HepG2 (cell line): ENCODE results near the gene CFAP69. TPM values are rescaled to one million over a fixed set of nuclear protein-coding genes. Genes with fewer than 3 reads are reported as not detected.

Source experiments
- CHD4 ChIP-seq: fragments of 200-600 bp; sonication (generic); IDR thresholded peaks from 2 replicates; pipeline ENCODE4 v1.7.0; 2017; ENCODE audit warnings: mild to moderate bottlenecking, low read length, borderline replicate concordance
- FOXA1 ChIP-seq, 2 experiments: fragments of 450-650 bp in 1 of 2; sonication (generic) in 1 of 2; formaldehyde crosslinking in 1 of 2; IDR thresholded peaks; 2 replicates each; pipeline versions ENCODE4 v1.4.0 to v1.6.1; 2016 to 2020; ENCODE audit warnings: missing genetic modification reagents in 1 of 2
- HDAC2 ChIP-seq: sonication (generic); formaldehyde crosslinking; IDR thresholded peaks from 2 replicates; pipeline ENCODE4 v1.4.0; 2020; ENCODE audit warnings: missing genetic modification reagents
- HMGA1 ChIP-seq: sonication (generic); formaldehyde crosslinking; conservative IDR thresholded peaks from 2 replicates; pipeline ENCODE4 v1.4.0; 2020; ENCODE audit warnings: missing genetic modification reagents
- MED1 ChIP-seq: sonication (generic); formaldehyde crosslinking; IDR thresholded peaks from 2 replicates; pipeline ENCODE4 v1.4.0; 2020; ENCODE audit warnings: missing genetic modification reagents
- PAF1 ChIP-seq: IDR thresholded peaks from 2 replicates; pipeline ENCODE4 v1.6.1; 2016; ENCODE audit warnings: missing genetic modification reagents, missing compliant biosample characterization
- SIN3A ChIP-seq: IDR thresholded peaks from 2 replicates; pipeline ENCODE4 v1.6.1; 2011; ENCODE audit warnings: low read depth, mild to moderate bottlenecking, control low read depth, low read length, borderline replicate concordance
- SMAD9 ChIP-seq: sonication (generic); formaldehyde crosslinking; IDR thresholded peaks from 2 replicates; pipeline ENCODE4 v1.5.1; 2020; ENCODE audit warnings: mild to moderate bottlenecking, missing genetic modification reagents
- SP1 ChIP-seq, 2 experiments: fragments of 450-650 bp in 1 of 2; sonication (generic) in 1 of 2; formaldehyde crosslinking in 1 of 2; IDR thresholded peaks; 2 replicates each; pipeline versions ENCODE4 v1.4.0 to v1.6.1; 2016 to 2020; ENCODE audit warnings: missing genetic modification reagents in 1 of 2
- SPEN ChIP-seq: sonication (generic); formaldehyde crosslinking; IDR thresholded peaks from 2 replicates; pipeline ENCODE4 v1.5.1; 2020; ENCODE audit warnings: low read depth, mild to moderate bottlenecking, missing genetic modification reagents
- TBX3 ChIP-seq: fragments of 450-650 bp; IDR thresholded peaks from 2 replicates; pipeline ENCODE4 v1.6.1; 2017; ENCODE audit warnings: antibody characterized with exemption, mild to moderate bottlenecking, inconsistent platforms, borderline replicate concordance
- ZFP36L1 ChIP-seq: sonication (generic); formaldehyde crosslinking; IDR thresholded peaks from 2 replicates; pipeline ENCODE4 v1.8.0; 2022; ENCODE audit warnings: mild to moderate bottlenecking, missing genetic modification reagents, moderate library complexity
- ZNF205 ChIP-seq: IDR thresholded peaks from 2 replicates; pipeline ENCODE4 v1.6.1; 2018; ENCODE audit warnings: missing biosample characterization, missing genetic modification reagents
- ZNF605 ChIP-seq: sonication (generic); formaldehyde crosslinking; IDR thresholded peaks from 2 replicates; pipeline ENCODE4 v1.8.0; 2022; ENCODE audit warnings: mild to moderate bottlenecking, missing genetic modification reagents
- ZNF674 ChIP-seq: sonication (generic); formaldehyde crosslinking; IDR thresholded peaks from 2 replicates; pipeline ENCODE4 v1.5.0; 2020; ENCODE audit warnings: low read depth, mild to moderate bottlenecking, missing genetic modification reagents
- ZNF766 ChIP-seq: sonication (generic); formaldehyde crosslinking; IDR thresholded peaks from 2 replicates; pipeline ENCODE4 v1.5.0; 2020; ENCODE audit warnings: missing genetic modification reagents, borderline replicate concordance
- polyA plus RNA-seq, 8 experiments: library from polyadenylated mRNA; depleted of rRNA in 3 of 8; stranded (reverse) in 7 of 8; unstranded in 1 of 8; fragments of >200 nt; fragmentation: Illumina TruSeq in 4 of 8; extraction: Trizol in 4 of 8; gene quantifications; 2 replicates each; pipeline versions ENCODE4 v1.2.1 to v1.2.3, GENCODE V29; 2011 to 2016; ENCODE audit warnings: low read depth in 4 of 8, missing spikeins in 1 of 8, mixed read lengths in 1 of 8; ENCODE audit not compliant: insufficient read depth in 1 of 8
- total RNA-seq, 5 experiments: library from RNA; depleted of rRNA; stranded (reverse); fragments of >200 nt; fragmentation: Illumina TruSeq; extraction: Trizol; gene quantifications; 2 replicates each; pipeline ENCODE4 v1.2.3, GENCODE V29; 2016; ENCODE audit warnings: low read depth in 1 of 5
- TF ChIP-seq, protein P1 (sequence below): sonication (generic); formaldehyde crosslinking; IDR thresholded peaks from 2 replicates; pipeline ENCODE4 v1.5.0; 2020; ENCODE audit warnings: missing genetic modification reagents
- TF ChIP-seq, protein P2 (sequence below): sonication (generic); formaldehyde crosslinking; IDR thresholded peaks from 2 replicates; pipeline ENCODE4 v1.5.1; 2020; ENCODE audit warnings: missing genetic modification reagents, mild to moderate bottlenecking, borderline replicate concordance
- TF ChIP-seq, protein P3 (sequence below): sonication (generic); formaldehyde crosslinking; IDR thresholded peaks from 2 replicates; pipeline ENCODE4 v1.5.0; 2020; ENCODE audit warnings: mild to moderate bottlenecking, missing genetic modification reagents
- TF ChIP-seq, protein P4 (sequence below): sonication (generic); formaldehyde crosslinking; IDR thresholded peaks from 2 replicates; pipeline ENCODE4 v1.4.0; 2020; ENCODE audit warnings: mild to moderate bottlenecking, missing genetic modification reagents
- TF ChIP-seq, protein P5 (sequence below): IDR thresholded peaks from 2 replicates; pipeline ENCODE4 v1.6.1; 2016; ENCODE audit warnings: missing biosample characterization, missing genetic modification reagents, low read depth

Gene CFAP69
- total and polyA plus RNA-seq, 2 of the 13 experiments (the other 11 are each of a cell fraction or from before 2014, with no cell fraction given), result 2.2 to 4.0 TPM

DNA sequence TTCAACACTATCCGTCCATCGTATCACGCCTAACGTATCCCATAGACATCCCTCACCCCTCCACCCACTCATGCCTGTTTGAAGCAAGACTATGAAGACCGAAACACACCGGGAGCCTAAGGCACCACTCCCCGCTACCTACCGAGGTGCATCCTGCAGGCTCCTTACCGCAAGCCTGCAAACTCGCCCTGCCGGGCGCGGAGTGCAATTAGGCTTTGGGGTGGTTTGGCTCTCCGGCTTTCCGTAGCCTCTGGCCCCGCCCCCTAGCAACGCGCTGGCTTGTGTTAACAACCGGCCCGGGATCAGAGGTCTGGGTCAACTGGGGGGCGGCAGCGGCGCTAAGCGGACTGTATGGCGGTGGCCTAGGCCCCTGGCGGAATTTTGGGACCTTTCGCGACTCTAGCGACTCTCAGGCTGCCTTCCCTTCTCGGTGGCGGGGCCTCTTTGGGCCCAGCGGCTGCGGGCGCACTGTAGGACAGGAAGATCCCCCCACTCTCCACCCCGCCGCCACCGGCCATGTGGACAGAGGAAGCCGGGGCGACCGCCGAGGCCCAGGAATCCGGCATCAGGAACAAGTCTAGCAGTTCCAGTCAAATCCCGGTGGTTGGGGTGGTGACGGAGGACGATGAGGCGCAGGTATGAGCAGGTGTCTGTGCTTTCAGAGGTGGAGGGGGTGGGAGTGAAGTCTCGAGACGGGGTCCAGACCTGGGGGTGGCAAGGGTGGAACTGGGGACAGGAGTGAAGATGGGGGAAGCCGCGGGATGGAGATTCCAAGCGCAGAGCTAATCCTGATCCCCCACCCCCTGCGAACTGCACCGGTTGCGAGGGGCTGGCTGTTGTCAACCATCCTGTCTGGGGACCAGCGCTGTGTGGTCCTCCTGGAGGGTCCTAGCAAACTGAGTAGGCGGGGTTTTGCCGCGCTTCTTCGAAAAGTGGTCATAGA lies at the start of gene CFAP69 (continued):
- TF ChIP-seq, protein P1, sequence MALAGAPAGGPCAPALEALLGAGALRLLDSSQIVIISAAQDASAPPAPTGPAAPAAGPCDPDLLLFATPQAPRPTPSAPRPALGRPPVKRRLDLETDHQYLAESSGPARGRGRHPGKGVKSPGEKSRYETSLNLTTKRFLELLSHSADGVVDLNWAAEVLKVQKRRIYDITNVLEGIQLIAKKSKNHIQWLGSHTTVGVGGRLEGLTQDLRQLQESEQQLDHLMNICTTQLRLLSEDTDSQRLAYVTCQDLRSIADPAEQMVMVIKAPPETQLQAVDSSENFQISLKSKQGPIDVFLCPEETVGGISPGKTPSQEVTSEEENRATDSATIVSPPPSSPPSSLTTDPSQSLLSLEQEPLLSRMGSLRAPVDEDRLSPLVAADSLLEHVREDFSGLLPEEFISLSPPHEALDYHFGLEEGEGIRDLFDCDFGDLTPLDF (CRISPR knock-in tag), result no peak; the same call in 1 of the 2 replicates
- no peak for TF ChIP-seq SMAD9 (CRISPR knock-in tag)
- peak; percentile 66; the same call in 1 of the 2 replicates for TF ChIP-seq ZNF605 (CRISPR knock-in tag)
- TF ChIP-seq HMGA1, result no peak
- TF ChIP-seq ZNF674 (CRISPR knock-in tag), result 0 out of 2 replicates have a peak, but pooled peaks have one; percentile 54
- no peak for TF ChIP-seq ZNF766 (CRISPR knock-in tag)
- TF ChIP-seq SP1 (IDR thresholded peaks at IDR 0.05), result no peak
- peak; percentile 91 for TF ChIP-seq SP1 (CRISPR knock-in tag; IDR thresholded peaks at IDR 0.05)
- TF ChIP-seq, protein P2, sequence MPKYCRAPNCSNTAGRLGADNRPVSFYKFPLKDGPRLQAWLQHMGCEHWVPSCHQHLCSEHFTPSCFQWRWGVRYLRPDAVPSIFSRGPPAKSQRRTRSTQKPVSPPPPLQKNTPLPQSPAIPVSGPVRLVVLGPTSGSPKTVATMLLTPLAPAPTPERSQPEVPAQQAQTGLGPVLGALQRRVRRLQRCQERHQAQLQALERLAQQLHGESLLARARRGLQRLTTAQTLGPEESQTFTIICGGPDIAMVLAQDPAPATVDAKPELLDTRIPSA (CRISPR knock-in tag), result 0 out of 2 replicates have a peak, but pooled peaks have one; percentile 46
- TF ChIP-seq, protein P3, sequence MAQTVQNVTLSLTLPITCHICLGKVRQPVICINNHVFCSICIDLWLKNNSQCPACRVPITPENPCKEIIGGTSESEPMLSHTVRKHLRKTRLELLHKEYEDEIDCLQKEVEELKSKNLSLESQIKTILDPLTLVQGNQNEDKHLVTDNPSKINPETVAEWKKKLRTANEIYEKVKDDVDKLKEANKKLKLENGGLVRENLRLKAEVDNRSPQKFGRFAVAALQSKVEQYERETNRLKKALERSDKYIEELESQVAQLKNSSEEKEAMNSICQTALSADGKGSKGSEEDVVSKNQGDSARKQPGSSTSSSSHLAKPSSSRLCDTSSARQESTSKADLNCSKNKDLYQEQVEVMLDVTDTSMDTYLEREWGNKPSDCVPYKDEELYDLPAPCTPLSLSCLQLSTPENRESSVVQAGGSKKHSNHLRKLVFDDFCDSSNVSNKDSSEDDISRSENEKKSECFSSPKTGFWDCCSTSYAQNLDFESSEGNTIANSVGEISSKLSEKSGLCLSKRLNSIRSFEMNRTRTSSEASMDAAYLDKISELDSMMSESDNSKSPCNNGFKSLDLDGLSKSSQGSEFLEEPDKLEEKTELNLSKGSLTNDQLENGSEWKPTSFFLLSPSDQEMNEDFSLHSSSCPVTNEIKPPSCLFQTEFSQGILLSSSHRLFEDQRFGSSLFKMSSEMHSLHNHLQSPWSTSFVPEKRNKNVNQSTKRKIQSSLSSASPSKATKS (CRISPR knock-in tag), result no peak
- TF ChIP-seq, protein P4, sequence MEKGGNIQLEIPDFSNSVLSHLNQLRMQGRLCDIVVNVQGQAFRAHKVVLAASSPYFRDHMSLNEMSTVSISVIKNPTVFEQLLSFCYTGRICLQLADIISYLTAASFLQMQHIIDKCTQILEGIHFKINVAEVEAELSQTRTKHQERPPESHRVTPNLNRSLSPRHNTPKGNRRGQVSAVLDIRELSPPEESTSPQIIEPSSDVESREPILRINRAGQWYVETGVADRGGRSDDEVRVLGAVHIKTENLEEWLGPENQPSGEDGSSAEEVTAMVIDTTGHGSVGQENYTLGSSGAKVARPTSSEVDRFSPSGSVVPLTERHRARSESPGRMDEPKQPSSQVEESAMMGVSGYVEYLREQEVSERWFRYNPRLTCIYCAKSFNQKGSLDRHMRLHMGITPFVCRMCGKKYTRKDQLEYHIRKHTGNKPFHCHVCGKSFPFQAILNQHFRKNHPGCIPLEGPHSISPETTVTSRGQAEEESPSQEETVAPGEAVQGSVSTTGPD (CRISPR knock-in tag), result 0 out of 2 replicates have a peak, but pooled peaks have one; percentile 60
- TF ChIP-seq TBX3, result 0 out of 2 replicates have a peak, but pooled peaks have one; percentile 32
- TF ChIP-seq ZFP36L1 (CRISPR knock-in tag), result 0 out of 2 replicates have a peak, but pooled peaks have one; percentile 43
- peak; percentile 84 for TF ChIP-seq HDAC2 (CRISPR knock-in tag)
- peak; percentile 99 for TF ChIP-seq SIN3A
- peak; percentile 85 for TF ChIP-seq SPEN (CRISPR knock-in tag)
- TF ChIP-seq ZNF205 (CRISPR knock-in tag), result no peak
- no peak for TF ChIP-seq PAF1
- TF ChIP-seq MED1 (CRISPR knock-in tag), result peak; percentile 52; the same call in 1 of the 2 replicates
- no peak for TF ChIP-seq CHD4
- TF ChIP-seq, protein P5, sequence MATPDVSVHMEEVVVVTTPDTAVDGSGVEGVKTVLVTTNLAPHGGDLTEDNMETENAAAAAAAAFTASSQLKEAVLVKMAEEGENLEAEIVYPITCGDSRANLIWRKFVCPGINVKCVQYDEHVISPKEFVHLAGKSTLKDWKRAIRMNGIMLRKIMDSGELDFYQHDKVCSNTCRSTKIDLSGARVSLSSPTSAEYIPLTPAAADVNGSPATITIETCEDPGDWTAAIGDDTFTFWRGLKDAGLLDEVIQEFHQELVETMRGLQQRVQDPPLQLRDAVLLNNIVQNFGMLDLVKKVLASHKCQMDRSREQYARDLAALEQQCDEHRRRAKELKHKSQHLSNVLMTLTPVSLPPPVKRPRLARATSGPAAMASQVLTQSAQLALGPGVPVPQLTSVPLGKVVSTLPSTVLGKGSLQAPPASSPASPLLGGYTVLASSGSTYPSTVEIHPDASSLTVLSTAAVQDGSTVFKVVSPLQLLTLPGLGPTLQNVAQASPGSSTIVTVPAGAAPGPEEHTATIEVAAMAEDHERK (CRISPR knock-in tag), result no peak
- no peak for TF ChIP-seq FOXA1 (IDR thresholded peaks at IDR 0.05)
- TF ChIP-seq FOXA1 (CRISPR knock-in tag; IDR thresholded peaks at IDR 0.05), result no peak
